Psoas muscle (tissue), 8 donors: ENCODE data around the gene TUBA4B. TPM values are rescaled to one million over a fixed set of nuclear protein-coding genes. Genes with fewer than 3 reads are reported as not detected.

ENCODE experiments used
- ATAC-seq, 4 donors: fragments of 200-7000 bp; cut with Tn5 transposase; one replicate each; pipeline ENCODE4 v1.9.1; 2020; ENCODE audit warnings: moderate library complexity in 3 of 4, mild to moderate bottlenecking in 2 of 4
- DNase-seq, 2 donors: peaks; one replicate each; pipeline ENCODE4 v3.0.0-alpha.2; 2020
- H3K27ac ChIP-seq: fragments of 200-600 bp; one replicate; pipeline ENCODE4 v1.8.0; 2022
- H3K27me3 ChIP-seq, 3 donors: fragments of 200-600 bp in 1 of 3; one replicate each; pipeline versions ENCODE4 v1.6.1 to v1.8.0; 2013 to 2022; ENCODE audit warnings: low read length in 2 of 3, mild to moderate bottlenecking in 2 of 3, moderate library complexity in 1 of 3; ENCODE audit not compliant: insufficient read depth in 3 of 3
- H3K36me3 ChIP-seq, 2 donors: fragments of 200-600 bp in 1 of 2; one replicate each; pipeline versions ENCODE4 v1.6.1 to v1.8.0; 2013 to 2022; ENCODE audit warnings: low read depth in 1 of 2, mild to moderate bottlenecking in 1 of 2, moderate library complexity in 1 of 2; ENCODE audit not compliant: insufficient read depth in 1 of 2
- H3K4me1 ChIP-seq: fragments of 200-600 bp; one replicate; pipeline ENCODE4 v1.8.0; 2022
- H3K4me3 ChIP-seq: fragments of 200-600 bp; one replicate; pipeline ENCODE4 v1.8.0; 2022; ENCODE audit warnings: mild to moderate bottlenecking
- H3K9me3 ChIP-seq: fragments of 200-600 bp; one replicate; pipeline ENCODE4 v1.8.0; 2022
- CTCF ChIP-seq: fragments of 200-600 bp; IDR thresholded peaks from one replicate; pipeline ENCODE4 v1.8.0; 2022; ENCODE audit warnings: antibody characterized with exemption
- WGBS, 3 donors: extraction: QIAGEN DNeasy Blood & Tissue Kit; methylation state at CpG; one replicate each; pipeline versions ENCODE4 v1.1.6 to v1.1.7; 2013; 5-methylcytosine and 5-hydroxymethylcytosine counted together
- intact Hi-C, 2 donors: fragments of 100-400 bp; cut with DNase I; formaldehyde crosslinking; loops; one replicate each; pipeline versions ENCODE4 v1.11.0 to v1.14.2; 2022
- polyA plus RNA-seq, 3 donors: library from polyadenylated mRNA; stranded (reverse); fragments of 200-250 nt; gene quantifications; one replicate each; pipeline ENCODE4 v1.2.3, GENCODE V29; 2013
- total RNA-seq, 4 donors: library from RNA; stranded (reverse); fragmentation: NEBNext Ultra II Directional in 2 of 4; extraction: Animal tissue kit (Norgen Biotek cat#: 25700) in 2 of 4; gene quantifications; one replicate each; pipeline versions ENCODE4 v1.2.1 to v1.2.4, GENCODE V29; 2021 to 2023
- donor health status: healthy with polysubstance abuse.
- donor health status: DM: no; HTN: no; CAD: no; lungs with moderate emphysema.
- donor health status: Bipolar disorder and iron deficiency.
- donor health status: healthy.
- donor health status: DM: yes; HTN: yes; CAD: no.
- donor health status: DM: no; HTN: no; CAD: no.
- donor health status: DM: no; HTN: no; CAD: no.
- donor health status: DM: yes; HTN: yes; CAD: no.

Gene TUBA4B
- total and polyA plus RNA-seq, 7 donors: 0.06 TPM; not detected in 6

- Histone ChIP-seq H3K27ac (no peak overlapping the region), H3K36me3 (no peaks in the 10 kb centered on the region), H3K27me3 (peaks cover 0 to 28% (median 6%) of the 10 kb centered on the region in 3 donors), H3K9me3 (no peaks in the 10 kb centered on the region), H3K4me1 (peaks cover 4% of the 10 kb centered on the region), H3K4me3 (no peak overlapping the region)
- ATAC-seq (no peak), DNase-seq (no peak)
- intact Hi-C loops: loop anchor here (5.0 to 10.0 kb wide), 2 partner anchors 52 to 245 kb away; no protein-coding TSS in a partner anchor
- TF ChIP-seq CTCF: no peak
- WGBS, 3 donors: 52 to 60% (median 56%) methylated on average over 5 of the region's 5 CpGs
Observed at GRCh38 chr2:219300022-219300421, 47.0 kb downstream of the TUBA4B start.

- H3K9me3 ChIP-seq: no peaks in the 10 kb centered on the region
- H3K4me3 ChIP-seq: no peak overlapping the region
- H3K27me3 ChIP-seq: peaks cover 0 to 48% (median 6%) of the 10 kb centered on the region in 3 donors
- ATAC-seq (no peak), DNase-seq (no peak)
- H3K27ac ChIP-seq: no peak overlapping the region
- no peaks in the 10 kb centered on the region for H3K4me1 ChIP-seq
- intact Hi-C loops: loop anchor here (5.0 to 10.0 kb wide), 2 partner anchors 50 to 248 kb away; no protein-coding TSS in a partner anchor
- TF ChIP-seq CTCF: no peak
- H3K36me3 ChIP-seq: no peaks in the 10 kb centered on the region
- 60 to 65% (median 63%) methylated on average over 10 to 11 of the region's 11 CpGs for WGBS, 3 donors
Observed at GRCh38 chr2:219302412-219302968, 49.4 kb downstream of the TUBA4B start.

DNA sequence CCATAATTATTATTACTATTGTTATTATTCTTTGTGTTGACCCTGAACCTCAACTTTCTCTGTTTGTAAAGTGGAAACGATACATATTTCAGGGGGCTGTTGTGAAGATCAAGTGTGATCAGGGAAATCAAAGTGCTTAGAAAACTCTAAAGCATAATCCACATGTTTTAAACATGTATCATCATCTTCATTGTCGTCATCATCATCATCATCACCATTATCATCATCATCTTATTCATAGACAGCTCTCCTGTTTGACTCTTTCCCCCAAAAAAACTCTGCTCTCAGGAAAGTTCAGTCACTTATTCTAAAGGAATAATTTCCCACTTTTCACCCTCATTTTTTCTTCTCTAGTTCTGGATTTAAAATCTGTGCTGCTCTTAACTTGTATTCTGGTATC lies 51.2 kb downstream of the TUBA4B start:
- TF ChIP-seq CTCF: no peak
- no peaks in the 10 kb centered on the region for H3K9me3 ChIP-seq
- intact Hi-C loops: loop anchor here (5.0 to 10.0 kb wide), 2 partner anchors 48 to 249 kb away; no protein-coding TSS in a partner anchor
- no peak overlapping the region for H3K4me3 ChIP-seq
- H3K36me3 ChIP-seq: no peaks in the 10 kb centered on the region
- no peak overlapping the region for H3K27ac ChIP-seq
- peaks cover 0 to 63% (median 9%) of the 10 kb centered on the region in 3 donors for H3K27me3 ChIP-seq
- H3K4me1 ChIP-seq: no peaks in the 10 kb centered on the region
- DNase-seq: no peak
- WGBS, 3 donors: 51 to 60% (median 54%) methylated on average over 2 of the region's 2 CpGs
- no peak for ATAC-seq

DNA sequence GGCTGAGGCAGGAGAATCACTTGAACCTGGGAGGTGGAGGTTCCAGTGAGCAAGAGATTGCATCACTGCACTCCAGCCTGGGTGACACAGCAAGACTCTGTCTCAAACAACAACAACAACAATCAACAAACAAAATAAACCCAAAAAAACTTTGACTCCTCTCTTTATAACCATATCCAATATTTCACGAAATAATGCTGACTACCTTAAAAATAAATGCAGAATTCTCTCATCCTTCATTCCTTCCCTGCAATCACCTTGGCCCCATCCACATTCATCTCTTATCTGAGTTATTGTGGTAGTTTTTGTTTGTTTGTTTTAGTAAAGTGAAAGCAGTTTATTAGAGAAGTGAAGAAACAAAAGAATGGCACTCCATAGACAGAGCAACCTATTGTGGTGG lies 53.0 kb downstream of the TUBA4B start:
- Histone ChIP-seq H3K27ac (no peak overlapping the region), H3K9me3 (no peaks in the 10 kb centered on the region), H3K4me1 (no peaks in the 10 kb centered on the region), H3K36me3 (no peaks in the 10 kb centered on the region), H3K4me3 (no peak overlapping the region), H3K27me3 (peaks cover 0 to 81% (median 11%) of the 10 kb centered on the region in 3 donors)
- ATAC-seq: no peak
- no peak for TF ChIP-seq CTCF
- DNase-seq: no peak
- 65 to 73% (median 67%) methylated on average over 1 of the region's 1 CpG for WGBS, 3 donors
- intact Hi-C loops: loop anchor here (10.0 kb wide), 1 partner anchor 251 kb away; no protein-coding TSS in a partner anchor
